HEK293 (cell line): Measurements from ENCODE around the gene PNCK.
A peak's percentile ranks its signal among the peaks of the same experiment; 100 is the strongest.

ENCODE experiments used
- CTCF ChIA-PET: fragments of 350-600 bp; formaldehyde crosslinking; extraction: SDS; loops from one replicate; lab custom pipeline; 2021; ENCODE audit warnings: antibody characterized with exemption; lab: Yijun Ruan, JAX
- POLR2A ChIA-PET: fragments of 300-600 bp; formaldehyde crosslinking; extraction: SDS; loops from one replicate; lab custom pipeline; 2020; ENCODE audit warnings: antibody characterized with exemption, inconsistent platforms; lab: Yijun Ruan, JAX
- H3K27ac ChIP-seq: fragments of 200-500 bp; sonication (Bioruptor generic); 2 replicates; pipeline ENCODE4 v1.5.1; 2014; ENCODE audit warnings: low read depth, low read length, control low read depth, inconsistent platforms; ENCODE audit errors: extremely low read depth
- H3K36me3 ChIP-seq, 2 experiments: fragments of 200-500 bp in 1 of 2; sonication (Bioruptor generic) in 1 of 2; 1 replicate in 1 of 2; 2 replicates in 1 of 2; pipeline ENCODE4 v1.5.1; 2014 to 2017; ENCODE audit warnings: inconsistent platforms in 2 of 2, low read length in 2 of 2; ENCODE audit not compliant: control insufficient read depth in 2 of 2, insufficient read depth in 1 of 2
- H3K4me1 ChIP-seq: fragments of 200-500 bp; sonication (Bioruptor generic); 2 replicates; pipeline ENCODE4 v1.5.1; 2014; ENCODE audit warnings: mild to moderate bottlenecking, low read length, inconsistent platforms; ENCODE audit not compliant: control insufficient read depth, insufficient read depth
- H3K4me3 ChIP-seq: 2 replicates; pipeline ENCODE4 v1.5.1; 2011; ENCODE audit warnings: low read depth, mild to moderate bottlenecking, control low read depth, low read length, moderate library complexity
- H3K9me3 ChIP-seq: fragments of 200-500 bp; sonication (Bioruptor generic); 2 replicates; pipeline ENCODE4 v1.5.1; 2014; ENCODE audit warnings: low read depth, low read length, inconsistent platforms; ENCODE audit not compliant: control insufficient read depth, insufficient read depth
- FEZF1 ChIP-seq: fragments of 450-650 bp; formaldehyde crosslinking; IDR thresholded peaks from 2 replicates; pipeline ENCODE4 v1.5.1; 2016; ENCODE audit warnings: missing biosample characterization, missing genetic modification characterization
- GLIS1 ChIP-seq: fragments of 450-650 bp; formaldehyde crosslinking; IDR thresholded peaks from 2 replicates; pipeline ENCODE4 v1.5.1; 2016; ENCODE audit warnings: missing biosample characterization, missing genetic modification characterization
- KLF8 ChIP-seq: fragments of 450-650 bp; formaldehyde crosslinking; IDR thresholded peaks from 2 replicates; pipeline ENCODE4 v1.5.1; 2016; ENCODE audit warnings: missing biosample characterization, missing genetic modification characterization
- SALL2 ChIP-seq: fragments of 450-650 bp; formaldehyde crosslinking; IDR thresholded peaks from 2 replicates; pipeline ENCODE4 v1.5.0; 2017; ENCODE audit warnings: missing biosample characterization, mild to moderate bottlenecking, missing genetic modification characterization, borderline replicate concordance
- SETDB1 ChIP-seq: IDR thresholded peaks from one replicate; pipeline ENCODE4 v1.6.1; 2017; ENCODE audit warnings: mild to moderate bottlenecking, low read length, moderate library complexity, mixed read lengths; ENCODE audit not compliant: insufficient read length
- SP2 ChIP-seq: fragments of 450-650 bp; formaldehyde crosslinking; IDR thresholded peaks from 2 replicates; pipeline ENCODE4 v1.5.1; 2016; ENCODE audit warnings: missing biosample characterization, missing genetic modification characterization
- ZBTB21 ChIP-seq: fragments of 450-650 bp; formaldehyde crosslinking; IDR thresholded peaks from 2 replicates; pipeline ENCODE4 v1.5.1; 2017; ENCODE audit warnings: missing biosample characterization, missing genetic modification characterization
- ZNF155 ChIP-seq: fragments of 450-650 bp; formaldehyde crosslinking; IDR thresholded peaks from 2 replicates; pipeline ENCODE4 v1.5.1; 2016; ENCODE audit warnings: missing biosample characterization, missing genetic modification characterization
- ZNF202 ChIP-seq: fragments of 450-650 bp; formaldehyde crosslinking; IDR thresholded peaks from 2 replicates; pipeline ENCODE4 v1.5.1; 2016; ENCODE audit warnings: missing biosample characterization, missing genetic modification characterization, borderline replicate concordance
- ZNF221 ChIP-seq: fragments of 450-650 bp; formaldehyde crosslinking; IDR thresholded peaks from 2 replicates; pipeline ENCODE4 v1.5.1; 2017; ENCODE audit warnings: missing biosample characterization, missing genetic modification characterization, borderline replicate concordance
- ZNF239 ChIP-seq: fragments of 450-650 bp; formaldehyde crosslinking; IDR thresholded peaks from 2 replicates; pipeline ENCODE4 v1.5.1; 2016; ENCODE audit warnings: missing biosample characterization, missing genetic modification characterization
- ZNF302 ChIP-seq: fragments of 450-650 bp; formaldehyde crosslinking; IDR thresholded peaks from 2 replicates; pipeline ENCODE4 v1.5.1; 2016; ENCODE audit warnings: missing biosample characterization, missing genetic modification characterization, low read depth
- ZNF501 ChIP-seq: fragments of 450-650 bp; formaldehyde crosslinking; IDR thresholded peaks from 2 replicates; pipeline ENCODE4 v1.5.1; 2016; ENCODE audit warnings: missing biosample characterization, missing genetic modification characterization
- ZNF544 ChIP-seq: fragments of 450-650 bp; formaldehyde crosslinking; IDR thresholded peaks from 2 replicates; pipeline ENCODE4 v1.5.0; 2017; ENCODE audit warnings: missing biosample characterization, missing genetic modification characterization
- ZNF549 ChIP-seq: fragments of 450-650 bp; IDR thresholded peaks from 2 replicates; pipeline ENCODE4 v1.5.1; 2018; ENCODE audit warnings: missing biosample characterization, missing genetic modification characterization, mild to moderate bottlenecking, inconsistent platforms, moderate library complexity
- ZNF560 ChIP-seq: fragments of 450-650 bp; formaldehyde crosslinking; IDR thresholded peaks from 2 replicates; pipeline ENCODE4 v1.5.1; 2017; ENCODE audit warnings: missing biosample characterization, missing genetic modification characterization, borderline replicate concordance
- ZNF571 ChIP-seq: fragments of 450-650 bp; formaldehyde crosslinking; IDR thresholded peaks from 2 replicates; pipeline ENCODE4 v1.5.0; 2017; ENCODE audit warnings: missing biosample characterization, missing genetic modification characterization
- ZNF610 ChIP-seq: fragments of 450-650 bp; formaldehyde crosslinking; IDR thresholded peaks from 2 replicates; pipeline ENCODE4 v1.5.1; 2016; ENCODE audit warnings: missing biosample characterization, missing genetic modification characterization, borderline replicate concordance
- ZNF654 ChIP-seq: fragments of 450-650 bp; formaldehyde crosslinking; IDR thresholded peaks from 2 replicates; pipeline ENCODE4 v1.5.1; 2016; ENCODE audit warnings: low read depth, missing biosample characterization, missing genetic modification characterization
- ZNF670 ChIP-seq: fragments of 450-650 bp; formaldehyde crosslinking; IDR thresholded peaks from 2 replicates; pipeline ENCODE4 v1.5.1; 2016; ENCODE audit warnings: missing biosample characterization, missing genetic modification characterization, low read depth
- ZNF701 ChIP-seq: fragments of 450-650 bp; formaldehyde crosslinking; IDR thresholded peaks from 2 replicates; pipeline ENCODE4 v1.5.1; 2016; ENCODE audit warnings: missing biosample characterization, missing genetic modification characterization
- ZNF776 ChIP-seq: fragments of 450-650 bp; formaldehyde crosslinking; IDR thresholded peaks from 2 replicates; pipeline ENCODE4 v1.5.0; 2017; ENCODE audit warnings: missing biosample characterization, missing genetic modification characterization, borderline replicate concordance
- ZNF785 ChIP-seq: fragments of 450-650 bp; formaldehyde crosslinking; IDR thresholded peaks from 2 replicates; pipeline ENCODE4 v1.5.1; 2016; ENCODE audit warnings: missing biosample characterization, missing genetic modification characterization
- ZNF792 ChIP-seq: fragments of 450-650 bp; formaldehyde crosslinking; IDR thresholded peaks from 2 replicates; pipeline ENCODE4 v1.5.1; 2016; ENCODE audit warnings: missing biosample characterization, missing genetic modification characterization
- TF ChIP-seq, protein P1 (sequence below): fragments of 450-650 bp; formaldehyde crosslinking; IDR thresholded peaks from 2 replicates; pipeline ENCODE4 v1.5.1; 2017; ENCODE audit warnings: missing biosample characterization, missing genetic modification characterization
- TF ChIP-seq, protein P2 (sequence below): fragments of 450-650 bp; formaldehyde crosslinking; IDR thresholded peaks from 2 replicates; pipeline ENCODE4 v1.5.1; 2016; ENCODE audit warnings: missing biosample characterization, missing genetic modification characterization
- TF ChIP-seq, protein P3 (sequence below): fragments of 450-650 bp; formaldehyde crosslinking; IDR thresholded peaks from 2 replicates; pipeline ENCODE4 v1.5.1; 2016; ENCODE audit warnings: missing biosample characterization, missing genetic modification characterization, borderline replicate concordance

PNCK gene

DNA sequence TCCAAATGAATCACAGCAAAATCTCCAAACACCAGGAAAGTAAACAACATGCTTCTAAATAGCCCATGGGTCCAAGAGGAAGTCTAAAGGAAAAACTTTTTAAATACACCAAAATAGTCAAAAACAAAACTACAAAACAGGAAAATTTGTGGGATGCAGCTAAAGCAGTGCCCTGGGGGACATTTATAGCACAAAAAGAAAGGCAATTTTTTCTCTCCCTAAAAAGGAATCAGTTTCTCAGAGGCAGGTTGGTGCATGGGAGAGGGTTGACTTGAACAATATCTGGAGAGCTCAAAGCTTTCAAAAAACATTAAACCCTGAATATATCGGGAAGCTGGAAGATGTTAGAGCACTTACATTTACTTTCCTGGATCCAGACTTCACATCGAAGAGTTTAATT is 42.3 kb downstream of the PNCK start:
- Histone ChIP-seq H3K27ac (no peak overlapping the region), H3K36me3 (no peaks in the 10 kb centered on the region), H3K4me3 (no peak overlapping the region), H3K9me3 (no peaks in the 10 kb centered on the region), H3K4me1 (no peaks in the 10 kb centered on the region)
- TF ChIP-seq SETDB1: peak; percentile 19
- TF ChIP-seq ZNF155 (tag by site-specific recombination): no peak
- POLR2A ChIA-PET: interaction anchor here (0.9 kb wide), 1 partner anchor 78 kb away, joined by 3 read pairs; no protein-coding TSS in a partner anchor
- CTCF ChIA-PET: interaction anchor here (0.7 to 2.9 kb wide), 9 partner anchors 10 to 264 kb away, joined by 3 to 11 read pairs (median 3); no protein-coding TSS in a partner anchor

DNA sequence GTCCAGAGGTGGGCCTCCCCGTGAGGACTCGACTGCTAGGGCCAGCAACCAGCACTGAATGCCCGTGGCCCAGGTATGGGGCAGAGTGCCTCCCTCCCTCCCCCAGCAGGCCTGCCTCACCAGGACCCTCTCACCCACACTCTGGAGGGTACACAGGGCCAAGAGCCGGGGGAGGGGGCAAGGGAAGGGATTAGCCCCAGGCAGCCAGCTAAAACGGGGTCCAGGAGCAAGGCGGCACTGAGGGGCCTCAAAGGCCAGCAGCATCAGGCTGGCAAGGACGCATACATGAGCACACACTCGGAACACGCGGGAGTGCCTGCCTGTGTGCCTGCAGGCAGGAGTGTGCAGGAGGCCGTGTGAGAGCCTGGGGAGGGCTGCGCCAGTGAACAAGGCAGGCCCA is 44.9 kb downstream of the PNCK start:
- Histone ChIP-seq H3K9me3 (no peaks in the 10 kb centered on the region), H3K36me3 (no peaks in the 10 kb centered on the region), H3K4me1 (no peaks in the 10 kb centered on the region), H3K27ac (no peak overlapping the region)
- TF ChIP-seq SP2 (no peak), SALL2 (tag by site-specific recombination) (no peak), ZNF792 (tag by site-specific recombination) (no peak), ZNF776 (tag by site-specific recombination) (no peak), ZNF670 (tag by site-specific recombination) (no peak), ZNF610 (tag by site-specific recombination) (no peak), ZNF544 (no peak), ZNF239 (tag by site-specific recombination) (no peak), GLIS1 (no peak), ZBTB21 (tag by site-specific recombination) (no peak), ZNF202 (tag by site-specific recombination) (no peak), ZNF571 (no peak), ZNF501 (tag by site-specific recombination) (no peak)
- TF ChIP-seq, protein P1, sequence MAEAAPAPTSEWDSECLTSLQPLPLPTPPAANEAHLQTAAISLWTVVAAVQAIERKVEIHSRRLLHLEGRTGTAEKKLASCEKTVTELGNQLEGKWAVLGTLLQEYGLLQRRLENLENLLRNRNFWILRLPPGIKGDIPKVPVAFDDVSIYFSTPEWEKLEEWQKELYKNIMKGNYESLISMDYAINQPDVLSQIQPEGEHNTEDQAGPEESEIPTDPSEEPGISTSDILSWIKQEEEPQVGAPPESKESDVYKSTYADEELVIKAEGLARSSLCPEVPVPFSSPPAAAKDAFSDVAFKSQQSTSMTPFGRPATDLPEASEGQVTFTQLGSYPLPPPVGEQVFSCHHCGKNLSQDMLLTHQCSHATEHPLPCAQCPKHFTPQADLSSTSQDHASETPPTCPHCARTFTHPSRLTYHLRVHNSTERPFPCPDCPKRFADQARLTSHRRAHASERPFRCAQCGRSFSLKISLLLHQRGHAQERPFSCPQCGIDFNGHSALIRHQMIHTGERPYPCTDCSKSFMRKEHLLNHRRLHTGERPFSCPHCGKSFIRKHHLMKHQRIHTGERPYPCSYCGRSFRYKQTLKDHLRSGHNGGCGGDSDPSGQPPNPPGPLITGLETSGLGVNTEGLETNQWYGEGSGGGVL (tag by site-specific recombination): no peak
- TF ChIP-seq, protein P2, sequence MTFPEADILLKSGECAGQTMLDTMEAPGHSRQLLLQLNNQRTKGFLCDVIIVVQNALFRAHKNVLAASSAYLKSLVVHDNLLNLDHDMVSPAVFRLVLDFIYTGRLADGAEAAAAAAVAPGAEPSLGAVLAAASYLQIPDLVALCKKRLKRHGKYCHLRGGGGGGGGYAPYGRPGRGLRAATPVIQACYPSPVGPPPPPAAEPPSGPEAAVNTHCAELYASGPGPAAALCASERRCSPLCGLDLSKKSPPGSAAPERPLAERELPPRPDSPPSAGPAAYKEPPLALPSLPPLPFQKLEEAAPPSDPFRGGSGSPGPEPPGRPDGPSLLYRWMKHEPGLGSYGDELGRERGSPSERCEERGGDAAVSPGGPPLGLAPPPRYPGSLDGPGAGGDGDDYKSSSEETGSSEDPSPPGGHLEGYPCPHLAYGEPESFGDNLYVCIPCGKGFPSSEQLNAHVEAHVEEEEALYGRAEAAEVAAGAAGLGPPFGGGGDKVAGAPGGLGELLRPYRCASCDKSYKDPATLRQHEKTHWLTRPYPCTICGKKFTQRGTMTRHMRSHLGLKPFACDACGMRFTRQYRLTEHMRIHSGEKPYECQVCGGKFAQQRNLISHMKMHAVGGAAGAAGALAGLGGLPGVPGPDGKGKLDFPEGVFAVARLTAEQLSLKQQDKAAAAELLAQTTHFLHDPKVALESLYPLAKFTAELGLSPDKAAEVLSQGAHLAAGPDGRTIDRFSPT (tag by site-specific recombination): no peak
- TF ChIP-seq, all 188 proteins: peak for 0
- POLR2A ChIA-PET: no interaction called here
- CTCF ChIA-PET: interaction anchor here (0.6 to 0.7 kb wide), 2 partner anchors 16 to 20 kb away, joined by 3 read pairs; no protein-coding TSS in a partner anchor
- H3K4me3 ChIP-seq: no peak overlapping the region

DNA sequence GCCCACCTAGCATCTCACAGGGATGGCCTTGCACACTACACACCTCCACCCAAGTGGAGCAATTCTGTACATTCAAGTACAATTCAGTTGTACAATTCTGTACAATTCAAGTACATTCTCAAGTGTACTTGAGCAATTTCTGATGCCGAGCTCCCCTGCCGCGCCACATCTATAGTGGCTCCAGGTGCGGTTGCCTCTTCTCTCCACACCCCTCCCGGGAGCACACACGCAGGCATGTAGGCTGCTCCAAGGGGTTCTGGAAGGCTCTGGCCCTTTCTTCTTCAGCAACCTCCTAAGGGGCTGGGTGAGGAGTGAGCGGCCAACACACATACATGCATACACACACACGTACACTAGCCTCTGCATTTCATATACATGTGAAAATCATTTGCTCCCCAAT is 45.5 kb downstream of the PNCK start:
- POLR2A ChIA-PET: no interaction called here
- Histone ChIP-seq H3K4me3 (no peak overlapping the region), H3K9me3 (no peaks in the 10 kb centered on the region), H3K36me3 (no peaks in the 10 kb centered on the region), H3K27ac (no peak overlapping the region), H3K4me1 (no peaks in the 10 kb centered on the region)
- CTCF ChIA-PET: interaction anchor here (0.6 to 0.7 kb wide), 3 partner anchors 17 to 41 kb away, joined by 3 read pairs; no protein-coding TSS in a partner anchor
- TF ChIP-seq ZNF155 (tag by site-specific recombination): no peak
- no peak for TF ChIP-seq ZNF701 (tag by site-specific recombination)
- no peak for TF ChIP-seq ZNF549 (tag by site-specific recombination)
- no peak for TF ChIP-seq ZNF654 (tag by site-specific recombination)
- TF ChIP-seq ZNF560: no peak
- no peak for TF ChIP-seq FEZF1 (tag by site-specific recombination)
- TF ChIP-seq ZNF221 (tag by site-specific recombination): no peak
- TF ChIP-seq ZNF302 (tag by site-specific recombination): no peak
- TF ChIP-seq, protein P3, sequence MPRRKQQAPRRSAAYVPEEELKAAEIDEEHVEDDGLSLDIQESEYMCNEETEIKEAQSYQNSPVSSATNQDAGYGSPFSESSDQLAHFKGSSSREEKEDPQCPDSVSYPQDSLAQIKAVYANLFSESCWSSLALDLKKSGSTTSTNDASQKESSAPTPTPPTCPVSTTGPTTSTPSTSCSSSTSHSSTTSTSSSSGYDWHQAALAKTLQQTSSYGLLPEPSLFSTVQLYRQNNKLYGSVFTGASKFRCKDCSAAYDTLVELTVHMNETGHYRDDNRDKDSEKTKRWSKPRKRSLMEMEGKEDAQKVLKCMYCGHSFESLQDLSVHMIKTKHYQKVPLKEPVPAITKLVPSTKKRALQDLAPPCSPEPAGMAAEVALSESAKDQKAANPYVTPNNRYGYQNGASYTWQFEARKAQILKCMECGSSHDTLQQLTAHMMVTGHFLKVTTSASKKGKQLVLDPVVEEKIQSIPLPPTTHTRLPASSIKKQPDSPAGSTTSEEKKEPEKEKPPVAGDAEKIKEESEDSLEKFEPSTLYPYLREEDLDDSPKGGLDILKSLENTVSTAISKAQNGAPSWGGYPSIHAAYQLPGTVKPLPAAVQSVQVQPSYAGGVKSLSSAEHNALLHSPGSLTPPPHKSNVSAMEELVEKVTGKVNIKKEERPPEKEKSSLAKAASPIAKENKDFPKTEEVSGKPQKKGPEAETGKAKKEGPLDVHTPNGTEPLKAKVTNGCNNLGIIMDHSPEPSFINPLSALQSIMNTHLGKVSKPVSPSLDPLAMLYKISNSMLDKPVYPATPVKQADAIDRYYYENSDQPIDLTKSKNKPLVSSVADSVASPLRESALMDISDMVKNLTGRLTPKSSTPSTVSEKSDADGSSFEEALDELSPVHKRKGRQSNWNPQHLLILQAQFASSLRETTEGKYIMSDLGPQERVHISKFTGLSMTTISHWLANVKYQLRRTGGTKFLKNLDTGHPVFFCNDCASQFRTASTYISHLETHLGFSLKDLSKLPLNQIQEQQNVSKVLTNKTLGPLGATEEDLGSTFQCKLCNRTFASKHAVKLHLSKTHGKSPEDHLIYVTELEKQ (tag by site-specific recombination): no peak
- TF ChIP-seq ZNF785 (tag by site-specific recombination): no peak
- TF ChIP-seq SALL2 (tag by site-specific recombination): no peak
- TF ChIP-seq KLF8 (tag by site-specific recombination): no peak
